K562 (cell line): ENCODE results near the gene ZNRF2. TPM values are rescaled to one million over a fixed set of nuclear protein-coding genes. Genes with fewer than 3 reads are reported as not detected.

Source experiments
- BRD4 ChIP-seq: fragments of 200-600 bp; sonication (generic); IDR thresholded peaks from 2 replicates; pipeline ENCODE4 v1.6.1; 2017; ENCODE audit warnings: inconsistent platforms
- CHD7 ChIP-seq: fragments of 200-600 bp; sonication (generic); IDR thresholded peaks from one replicate; pipeline ENCODE4 v1.6.1; 2012; ENCODE audit warnings: mild to moderate bottlenecking, low read depth, low read length, inconsistent platforms
- CXXC5 ChIP-seq: fragments of 250-450 bp; sonication (Bioruptor Pico); IDR thresholded peaks from 2 replicates; pipeline ENCODE4 v1.8.0; 2022; ENCODE audit warnings: inconsistent platforms, mild to moderate bottlenecking, moderate library complexity
- EHMT2 ChIP-seq: fragments of 450-650 bp; IDR thresholded peaks from 2 replicates; pipeline ENCODE4 v1.6.1; 2018; ENCODE audit warnings: antibody characterized with exemption
- ILK ChIP-seq: fragments of 450-650 bp; IDR thresholded peaks from 2 replicates; pipeline ENCODE4 v1.6.1; 2016; ENCODE audit warnings: missing genetic modification characterization, low read depth, mild to moderate bottlenecking, missing compliant biosample characterization, moderate library complexity, borderline replicate concordance
- L3MBTL2 ChIP-seq: fragments of 450-650 bp; IDR thresholded peaks from 2 replicates; pipeline ENCODE4 v1.6.1; 2016; ENCODE audit warnings: mild to moderate bottlenecking, moderate library complexity
- NRF1 ChIP-seq, 2 experiments: fragments of 450-650 bp; IDR thresholded peaks in 1 of 2; conservative IDR thresholded peaks in 1 of 2; 2 replicates each; pipeline ENCODE4 v1.6.1; 2014; ENCODE audit warnings: mild to moderate bottlenecking in 2 of 2
- TAF1 ChIP-seq: IDR thresholded peaks from 2 replicates; pipeline ENCODE4 v1.6.1; 2011; ENCODE audit warnings: mild to moderate bottlenecking, low read length, moderate library complexity; ENCODE audit not compliant: insufficient read depth, control insufficient read depth, severe bottlenecking; ENCODE audit errors: extremely low read depth
- TARDBP ChIP-seq: fragments of 450-650 bp; IDR thresholded peaks from 2 replicates; pipeline ENCODE4 v1.6.1; 2016
- ZBTB11 ChIP-seq, 3 experiments: fragments of 200-800 bp in 1 of 3; fragments of 250-450 bp in 1 of 3; fragments of 450-650 bp in 1 of 3; sonication (Bioruptor Pico) in 1 of 3; sonication (Bioruptor generic) in 1 of 3; formaldehyde crosslinking in 1 of 3; IDR thresholded peaks; 2 replicates each; pipeline versions ENCODE4 v1.6.1 to v1.8.0; 2016 to 2022; ENCODE audit warnings: mild to moderate bottlenecking in 2 of 3, missing genetic modification characterization in 2 of 3, missing compliant biosample characterization in 1 of 3, moderate library complexity in 1 of 3
- ZFP30 ChIP-seq: fragments of 250-450 bp; sonication (Bioruptor Pico); IDR thresholded peaks from 2 replicates; pipeline ENCODE4 v1.8.0; 2022; ENCODE audit warnings: moderate library complexity, mild to moderate bottlenecking, inconsistent platforms, borderline replicate concordance
- ZNF586 ChIP-seq: fragments of 450-650 bp; formaldehyde crosslinking; conservative IDR thresholded peaks from 2 replicates; pipeline ENCODE4 v1.4.0; 2020; ENCODE audit warnings: mild to moderate bottlenecking, moderate library complexity
- polyA plus RNA-seq, 8 experiments: library from polyadenylated mRNA; depleted of rRNA in 4 of 8; stranded (reverse) in 5 of 8; unstranded in 3 of 8; fragments of >200 nt; fragmentation: Nextera tagmentation in 2 of 8; fragmentation: Illumina TruSeq in 1 of 8; extraction: Ambion mirVana in 2 of 8; extraction: Trizol in 1 of 8; gene quantifications; 2 replicates each; pipeline versions ENCODE4 v1.2.1 to v1.2.3, GENCODE V29; 2011 to 2014; ENCODE audit warnings: inconsistent platforms in 1 of 8, missing spikeins in 1 of 8
- total RNA-seq, 7 experiments: library from RNA; depleted of rRNA in 6 of 7; stranded (reverse); fragments of >200 nt in 6 of 7; fragmentation: Illumina TruSeq in 2 of 7; extraction: Trizol in 2 of 7; gene quantifications; 2 replicates each; pipeline versions ENCODE4 v1.2.1 to v1.2.3, GENCODE V29; 2011 to 2021; ENCODE audit warnings: low replicate concordance in 1 of 7

Gene ZNRF2
- total and polyA plus RNA-seq, 9 of the 15 experiments (the other 6 are each of a cell fraction or from before 2014, with no cell fraction given), result 1.1 to 13.9 (median 5.5) TPM

DNA sequence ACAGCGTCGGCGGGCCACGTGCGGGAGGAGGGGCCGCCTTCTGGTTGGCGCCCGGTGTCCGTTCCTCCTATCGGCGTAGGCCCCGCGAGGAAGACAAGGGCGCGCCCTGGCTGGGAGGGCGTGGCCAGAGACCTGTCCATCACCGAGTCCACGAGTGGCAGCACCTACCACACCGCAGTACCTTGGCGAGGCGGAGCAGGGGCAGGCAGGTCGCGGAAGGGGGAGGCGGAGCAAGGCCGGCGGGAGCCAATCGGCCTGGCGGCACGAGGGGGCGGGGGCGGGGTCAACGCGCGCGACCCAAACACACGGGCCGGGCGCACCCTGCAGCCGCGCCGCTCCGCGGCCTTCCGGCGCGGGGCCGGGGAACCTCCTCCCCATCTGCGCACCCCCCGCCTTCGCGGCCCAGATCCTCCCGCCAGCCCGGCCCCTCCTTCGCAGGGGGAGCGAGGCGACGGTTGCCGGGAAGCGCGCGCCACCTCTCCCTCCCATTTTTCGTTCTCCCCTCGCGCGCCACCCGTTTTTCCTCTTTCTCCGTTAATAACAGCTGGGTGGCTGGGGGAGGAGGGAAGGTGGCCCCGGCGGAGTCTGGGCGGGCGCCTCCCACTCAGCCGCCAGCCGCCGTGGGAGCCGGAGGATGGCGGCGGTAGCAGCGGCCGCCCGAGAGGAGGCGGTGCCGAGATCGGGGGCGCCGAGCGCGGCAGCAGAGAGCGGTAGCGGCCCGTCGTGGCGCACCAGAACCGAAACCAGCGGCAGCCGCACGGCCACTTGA lies at the start of gene ZNRF2 (continued):
- no peak for TF ChIP-seq CHD7
- no peak for TF ChIP-seq ZNF586 (CRISPR knock-in tag)
- 0 out of 6 replicates have a peak, but pooled peaks of 1 of the 3 experiments have one; percentile 61 for TF ChIP-seq ZBTB11 (CRISPR knock-in tag; IDR thresholded peaks at IDR 0.05)
- no peak for TF ChIP-seq ILK
- TF ChIP-seq EHMT2, result no peak
- peak; percentile 58 for TF ChIP-seq TAF1
- no peak for TF ChIP-seq BRD4
- peak; percentile 92 for TF ChIP-seq TARDBP
- TF ChIP-seq ZFP30 (CRISPR knock-in tag), result no peak
- TF ChIP-seq L3MBTL2, result peak; percentile 99
- peak; percentile 88 for TF ChIP-seq CXXC5 (CRISPR knock-in tag)
- peak; percentile 91 for TF ChIP-seq NRF1 (conservative IDR thresholded peaks at IDR 0.05 in 1 of 2, IDR thresholded peaks at IDR 0.05 in 1 of 2)
